ENCODE data around the gene ITPK1. TPM values are rescaled to one million over a fixed set of nuclear protein-coding genes. Genes with fewer than 3 reads are reported as not detected.

Gene ITPK1
- total and polyA plus RNA-seq, 10 of the 15 experiments (the other 5 are each of a cell fraction or from before 2014, with no cell fraction given): 1.3 to 73.2 (median 27.0) TPM

- FAIRE-seq: no peak
- CTCF ChIA-PET: no interaction called here
These were observed 179.6 kb downstream of the ITPK1 start for GRCh38 chr14:92936085-92936484.

More at GRCh38 chr14:92936085-92936484, 179.6 kb downstream of the ITPK1 start:
- Histone ChIP-seq H4K20me1 (ENCODE audit: control insufficient read depth, insufficient read depth) (no peaks in the 10 kb centered on the region), H3K9me3 (replicated peaks; ENCODE audit: control insufficient read depth, insufficient read depth, low read length) (no peaks in the 10 kb centered on the region), H3K4me2 (ENCODE audit: control insufficient read depth, insufficient read depth) (no peak overlapping the region), H3K36me3 (ENCODE audit: control insufficient read depth in 2 of 2, insufficient read depth in 2 of 2, low read length in 1 of 2) (peaks cover 0 to 4% of the 10 kb centered on the region in 2 experiments; a peak in 2 of 4 replicates), H3K4me3 (no peak overlapping the region), H3K9ac (ENCODE audit: control insufficient read depth, insufficient read depth, low read length) (no peak overlapping the region), H3K27ac (ENCODE audit: control insufficient read depth, insufficient read depth) (no peak overlapping the region), H3K4me1 (ENCODE audit: control insufficient read depth, insufficient read depth, low read length) (no peaks in the 10 kb centered on the region), H3K27me3 (replicated peaks in 1 of 2; ENCODE audit: control insufficient read depth in 2 of 2, insufficient read depth in 2 of 2, low read length in 1 of 2) (no peaks in the 10 kb centered on the region), H2AFZ (ENCODE audit: control insufficient read depth, low read depth, low read length) (no peak overlapping the region), H3K79me2 (ENCODE audit: control insufficient read depth, insufficient read depth, low read length) (no peaks in the 10 kb centered on the region)
- ChIA-PET RAD21 (ENCODE audit: unreplicated experiment) (no interaction called here), SMC1A (ENCODE audit: uncharacterized antibody, unreplicated experiment) (no interaction called here), POLR2A (no interaction called here)
- in situ Hi-C loops (cut with MboI): no loop called here
- ATAC-seq (no peak), DNase-seq (ENCODE audit: low read depth, low spot score) (no peak)
- TF ChIP-seq, protein P1, sequence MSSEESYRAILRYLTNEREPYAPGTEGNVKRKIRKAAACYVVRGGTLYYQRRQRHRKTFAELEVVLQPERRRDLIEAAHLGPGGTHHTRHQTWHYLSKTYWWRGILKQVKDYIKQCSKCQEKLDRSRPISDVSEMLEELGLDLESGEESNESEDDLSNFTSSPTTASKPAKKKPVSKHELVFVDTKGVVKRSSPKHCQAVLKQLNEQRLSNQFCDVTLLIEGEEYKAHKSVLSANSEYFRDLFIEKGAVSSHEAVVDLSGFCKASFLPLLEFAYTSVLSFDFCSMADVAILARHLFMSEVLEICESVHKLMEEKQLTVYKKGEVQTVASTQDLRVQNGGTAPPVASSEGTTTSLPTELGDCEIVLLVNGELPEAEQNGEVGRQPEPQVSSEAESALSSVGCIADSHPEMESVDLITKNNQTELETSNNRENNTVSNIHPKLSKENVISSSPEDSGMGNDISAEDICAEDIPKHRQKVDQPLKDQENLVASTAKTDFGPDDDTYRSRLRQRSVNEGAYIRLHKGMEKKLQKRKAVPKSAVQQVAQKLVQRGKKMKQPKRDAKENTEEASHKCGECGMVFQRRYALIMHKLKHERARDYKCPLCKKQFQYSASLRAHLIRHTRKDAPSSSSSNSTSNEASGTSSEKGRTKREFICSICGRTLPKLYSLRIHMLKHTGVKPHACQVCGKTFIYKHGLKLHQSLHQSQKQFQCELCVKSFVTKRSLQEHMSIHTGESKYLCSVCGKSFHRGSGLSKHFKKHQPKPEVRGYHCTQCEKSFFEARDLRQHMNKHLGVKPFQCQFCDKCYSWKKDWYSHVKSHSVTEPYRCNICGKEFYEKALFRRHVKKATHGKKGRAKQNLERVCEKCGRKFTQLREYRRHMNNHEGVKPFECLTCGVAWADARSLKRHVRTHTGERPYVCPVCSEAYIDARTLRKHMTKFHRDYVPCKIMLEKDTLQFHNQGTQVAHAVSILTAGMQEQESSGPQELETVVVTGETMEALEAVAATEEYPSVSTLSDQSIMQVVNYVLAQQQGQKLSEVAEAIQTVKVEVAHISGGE (CRISPR knock-in tag; IDR thresholded peaks at IDR 0.05): no peak
- TF ChIP-seq SPI1 (IDR thresholded peaks at IDR 0.05; ENCODE audit: borderline replicate concordance, insufficient read depth, low read depth, low read length) (no peak), TCF7 (IDR thresholded peaks at IDR 0.05; ENCODE audit: borderline replicate concordance) (no peak), CHD4 (IDR thresholded peaks at IDR 0.05) (no peak), MTA3 (IDR thresholded peaks at IDR 0.05; ENCODE audit: borderline replicate concordance, low read length) (no peak), POLR2A (IDR thresholded peaks at IDR 0.05; ENCODE audit: low read depth, low read length) (no peak), WRNIP1 (IDR thresholded peaks at IDR 0.05; ENCODE audit: borderline replicate concordance, low read depth, low read length) (no peak), FOXK2 (IDR thresholded peaks at IDR 0.05) (no peak), IKZF2 (IDR thresholded peaks at IDR 0.05) (no peak)
- TF ChIP-seq, protein P2, sequence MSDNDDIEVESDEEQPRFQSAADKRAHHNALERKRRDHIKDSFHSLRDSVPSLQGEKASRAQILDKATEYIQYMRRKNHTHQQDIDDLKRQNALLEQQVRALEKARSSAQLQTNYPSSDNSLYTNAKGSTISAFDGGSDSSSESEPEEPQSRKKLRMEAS (IDR thresholded peaks at IDR 0.05; ENCODE audit: low read depth, low read length): no peak
- intact Hi-C loops (cut with micrococcal nuclease; ENCODE audit: unreplicated experiment): no loop called here
- no TSS peak for BruUV-seq (replicated peaks)
- 71% methylated on average over 11 of the region's 11 CpGs for WGBS (ENCODE audit: insufficient coverage, insufficient replicate concordance, low lambda C conversion rate, missing lambda C conversion rate)

All from GM12878 (cell line).